AG04450 (cell line): Measurements from ENCODE around the gene RBM38. TPM values are rescaled to one million over a fixed set of nuclear protein-coding genes. Genes with fewer than 3 reads are reported as not detected.

Source experiments
- CTCF ChIA-PET: fragments of 300-600, 350-600 bp; formaldehyde crosslinking; extraction: SDS; loops from one replicate; lab custom pipeline; 2022; ENCODE audit warnings: antibody characterized with exemption, inconsistent platforms; lab: Charles Lee
- POLR2A ChIA-PET: fragments of 350-600 bp; formaldehyde crosslinking; extraction: SDS; loops from one replicate; lab custom pipeline; 2021; ENCODE audit warnings: antibody characterized with exemption, inconsistent platforms; lab: Yijun Ruan, JAX
- DNase-seq: peaks from one replicate; pipeline ENCODE4 v3.0.0-alpha.2; 2011; ENCODE audit warnings: low read depth, low spot score
- H3K27ac ChIP-seq: one replicate; pipeline ENCODE4 v1.5.1; 2012; ENCODE audit warnings: low read depth, low read length, control low read depth
- H3K27me3 ChIP-seq: one replicate; pipeline ENCODE4 v1.6.0; 2012; ENCODE audit warnings: low read length; ENCODE audit not compliant: control insufficient read depth, insufficient read depth
- H3K4me3 ChIP-seq: 2 replicates; pipeline ENCODE4 v1.5.1; 2011; ENCODE audit warnings: mild to moderate bottlenecking, low read depth, low read length, control low read depth
- H3K9me3 ChIP-seq: 2 replicates; pipeline ENCODE4 v1.5.1; 2012; ENCODE audit warnings: low read length; ENCODE audit not compliant: control insufficient read depth, insufficient read depth
- polyA plus RNA-seq: library from polyadenylated mRNA; depleted of rRNA; stranded (reverse); fragments of >200 nt; gene quantifications from 2 replicates; pipeline ENCODE4 v1.2.3, GENCODE V29; 2011
- TF ChIP-seq, protein P1 (sequence below): IDR thresholded peaks from 2 replicates; pipeline ENCODE4 v1.5.1; 2011; ENCODE audit warnings: low read depth, low read length, control low read depth, inconsistent platforms

Gene RBM38
- polyA plus RNA-seq, 1 experiment, result 5.2 TPM

DNA sequence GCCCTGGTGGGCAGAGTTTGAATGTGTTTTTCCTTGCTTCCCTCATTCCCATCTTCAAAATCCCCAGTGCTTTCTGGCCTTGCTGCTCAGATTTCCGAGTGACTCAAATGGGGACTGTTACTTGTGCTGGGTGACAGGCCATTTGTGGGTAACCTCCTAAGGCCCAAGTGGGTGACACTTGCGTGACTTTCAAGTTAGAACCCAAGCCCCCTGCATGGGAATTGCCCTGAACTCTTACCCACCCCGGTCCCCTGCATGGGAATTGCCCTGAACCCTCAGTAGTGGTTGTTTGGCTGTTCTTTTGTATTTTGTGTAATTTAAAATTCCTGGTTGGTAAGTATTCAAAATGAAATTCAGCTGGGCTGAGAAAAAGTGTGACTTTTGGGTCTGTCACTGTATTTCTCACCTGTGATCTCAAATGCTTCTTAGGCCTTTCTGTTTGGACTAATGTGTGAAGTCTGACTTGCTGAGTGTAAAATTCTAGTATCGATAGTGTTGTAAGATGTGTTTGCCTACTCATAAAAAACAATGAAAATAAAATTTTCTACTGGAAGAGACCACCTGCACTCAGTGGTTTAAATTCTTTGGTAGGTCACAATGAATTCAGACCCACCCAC lies 12.4 kb upstream of the RBM38 start:
- ChIA-PET POLR2A (no interaction called here), CTCF (interaction anchor here (1.0 to 2.1 kb wide), 4 partner anchors 117 to 831 kb away, joined by 3 to 17 read pairs (median 4); no protein-coding TSS in a partner anchor)
- TF ChIP-seq, protein P1, sequence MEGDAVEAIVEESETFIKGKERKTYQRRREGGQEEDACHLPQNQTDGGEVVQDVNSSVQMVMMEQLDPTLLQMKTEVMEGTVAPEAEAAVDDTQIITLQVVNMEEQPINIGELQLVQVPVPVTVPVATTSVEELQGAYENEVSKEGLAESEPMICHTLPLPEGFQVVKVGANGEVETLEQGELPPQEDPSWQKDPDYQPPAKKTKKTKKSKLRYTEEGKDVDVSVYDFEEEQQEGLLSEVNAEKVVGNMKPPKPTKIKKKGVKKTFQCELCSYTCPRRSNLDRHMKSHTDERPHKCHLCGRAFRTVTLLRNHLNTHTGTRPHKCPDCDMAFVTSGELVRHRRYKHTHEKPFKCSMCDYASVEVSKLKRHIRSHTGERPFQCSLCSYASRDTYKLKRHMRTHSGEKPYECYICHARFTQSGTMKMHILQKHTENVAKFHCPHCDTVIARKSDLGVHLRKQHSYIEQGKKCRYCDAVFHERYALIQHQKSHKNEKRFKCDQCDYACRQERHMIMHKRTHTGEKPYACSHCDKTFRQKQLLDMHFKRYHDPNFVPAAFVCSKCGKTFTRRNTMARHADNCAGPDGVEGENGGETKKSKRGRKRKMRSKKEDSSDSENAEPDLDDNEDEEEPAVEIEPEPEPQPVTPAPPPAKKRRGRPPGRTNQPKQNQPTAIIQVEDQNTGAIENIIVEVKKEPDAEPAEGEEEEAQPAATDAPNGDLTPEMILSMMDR, result no peak

DNA sequence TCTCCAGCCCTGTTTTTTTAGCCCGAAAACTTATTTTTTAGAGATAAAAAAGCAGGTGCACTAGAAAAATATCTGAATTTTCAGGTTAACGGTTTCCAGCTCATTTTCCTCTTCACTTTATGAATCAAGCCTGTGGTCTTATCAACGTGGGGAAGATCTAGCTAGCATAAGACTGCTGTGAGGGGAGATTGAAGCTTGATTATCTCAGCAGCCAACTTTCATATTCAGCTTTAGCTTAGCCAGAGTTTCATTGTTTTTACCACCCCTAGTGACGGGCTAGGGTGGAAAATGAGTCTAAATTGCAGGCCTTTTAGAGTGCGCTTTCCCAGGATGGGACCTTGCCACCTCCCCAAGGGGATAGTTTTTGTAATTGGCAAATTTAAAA lies 11.9 kb upstream of the RBM38 start:
- Histone ChIP-seq H3K27me3 (no peaks in the 10 kb centered on the region), H3K9me3 (no peaks in the 10 kb centered on the region; the same call in 1 of the 2 replicates), H3K4me3 (no peak overlapping the region), H3K27ac (no peak overlapping the region)
- CTCF ChIA-PET, result interaction anchor here (1.0 to 2.1 kb wide), 6 partner anchors 10 to 831 kb away, joined by 3 to 17 read pairs (median 3); no protein-coding TSS in a partner anchor
- POLR2A ChIA-PET, result no interaction called here
- TF ChIP-seq, protein P1, result no peak
- no peak for DNase-seq

More for the DNA sequence above, 12.4 kb upstream of the RBM38 start:
- Histone ChIP-seq H3K9me3 (no peaks in the 10 kb centered on the region; the same call in 1 of the 2 replicates), H3K27ac (no peak overlapping the region), H3K27me3 (no peaks in the 10 kb centered on the region), H3K4me3 (no peak overlapping the region)
- DNase-seq, result no peak

DNA sequence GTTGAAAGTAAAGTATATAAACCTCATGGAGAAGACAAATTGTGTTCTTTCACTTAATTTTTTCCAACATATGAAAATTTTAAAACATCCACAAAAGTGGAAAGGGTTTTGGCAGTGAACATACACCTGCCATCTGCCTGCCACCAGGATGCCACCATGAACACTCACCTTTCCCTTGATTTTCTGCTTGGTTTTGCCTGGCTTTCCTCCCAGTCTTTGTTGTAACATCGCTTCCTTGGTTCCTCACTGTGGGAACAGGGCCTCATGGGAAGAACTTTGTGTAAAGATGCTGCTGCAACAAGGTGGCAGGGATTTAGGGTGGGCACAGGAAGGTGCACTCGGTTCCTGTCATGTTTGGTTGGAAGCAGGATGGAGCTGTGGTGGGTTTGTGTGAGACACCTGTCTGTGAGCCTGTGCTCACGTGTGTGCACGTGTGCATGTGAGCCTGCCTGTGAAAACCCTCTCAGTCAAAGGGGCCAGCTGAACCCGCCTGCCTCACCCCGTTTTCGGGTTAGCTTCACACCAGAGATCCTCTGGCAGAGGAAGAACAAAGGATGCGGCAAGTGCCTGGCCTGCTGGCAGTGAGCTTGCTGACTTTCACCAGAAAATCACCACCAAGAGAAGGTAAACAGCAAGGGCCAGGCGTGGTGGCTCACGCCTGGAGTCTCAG lies 11.0 kb upstream of the RBM38 start:
- CTCF ChIA-PET, result interaction anchor here (0.6 to 2.7 kb wide), 10 partner anchors 11 to 830 kb away, joined by 3 to 30 read pairs (median 4); no protein-coding TSS in a partner anchor
- TF ChIP-seq, protein P1, result no peak
- no peak overlapping the region for H3K27ac ChIP-seq
- no peaks in the 10 kb centered on the region for H3K27me3 ChIP-seq
- no peak for DNase-seq
- no peak overlapping the region for H3K4me3 ChIP-seq
- POLR2A ChIA-PET, result no interaction called here
- no peaks in the 10 kb centered on the region for H3K9me3 ChIP-seq

DNA sequence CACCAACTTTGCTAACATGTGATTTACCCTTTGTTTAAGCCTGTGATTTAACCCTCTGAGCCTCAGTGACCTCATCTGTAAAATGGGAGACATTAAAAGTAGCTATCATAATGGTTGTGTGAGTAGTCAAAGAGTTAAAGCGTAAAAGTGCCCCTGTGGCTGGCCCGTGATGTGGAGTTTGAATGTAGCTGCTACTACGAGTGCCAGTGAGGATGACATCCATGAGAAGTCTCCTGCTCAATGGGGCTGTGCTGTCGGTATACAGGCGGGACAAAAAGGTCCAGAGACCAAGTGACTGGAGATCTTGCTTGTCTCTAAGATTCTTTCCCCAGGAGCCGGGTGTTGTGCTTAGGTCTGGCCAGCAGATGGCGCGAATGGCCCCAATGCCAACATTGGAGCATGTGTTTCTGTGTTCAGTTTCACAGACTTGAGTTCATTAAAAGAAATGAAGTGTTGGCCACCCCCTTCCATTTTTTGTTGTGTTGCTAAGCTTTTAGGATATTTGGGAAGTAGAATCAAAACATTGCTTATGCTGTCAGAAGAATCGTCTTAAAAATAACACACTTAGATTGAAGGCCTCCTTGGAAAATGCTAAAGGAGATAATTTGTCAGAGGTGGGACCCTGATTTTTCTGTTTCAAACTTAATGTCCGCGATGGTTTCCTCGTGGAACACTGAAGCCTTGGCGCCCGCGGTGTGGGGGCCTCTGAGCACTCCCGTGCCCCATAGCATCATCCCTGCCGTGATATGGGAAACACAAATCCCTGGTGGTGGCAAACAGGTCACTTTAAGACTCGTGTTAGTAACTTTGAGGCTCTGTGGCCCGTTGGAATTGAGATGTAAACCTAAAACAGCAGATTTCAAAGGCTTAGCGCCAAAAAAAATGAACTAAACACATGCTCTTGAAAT lies 9.3 kb upstream of the RBM38 start:
- DNase-seq, result peak; percentile 34
- Histone ChIP-seq H3K4me3 (no peak overlapping the region), H3K27me3 (no peaks in the 10 kb centered on the region), H3K27ac (no peak overlapping the region), H3K9me3 (no peaks in the 10 kb centered on the region)
- ChIA-PET POLR2A (no interaction called here), CTCF (interaction anchor here (0.5 to 2.7 kb wide), 29 partner anchors 9 to 1267 kb away, joined by 3 to 38 read pairs (median 4); partner anchors contain the start of gene RBM38)
- TF ChIP-seq, protein P1, result peak; percentile 97
